ENCODE measurements around the gene MICU1. TPM values are rescaled to one million over a fixed set of nuclear protein-coding genes. Genes with fewer than 3 reads are reported as not detected.

MICU1 gene
- total RNA-seq, 1 experiment from 2014 or later, result 39.4 TPM

GRCh38 chr10:72660220-72660619 lies 34.3 kb upstream of the MICU1 start:
- ATAC-seq (no peak), DNase-seq (ENCODE audit: low read depth, low spot score) (no peak)
- H3K27me3 ChIP-seq (ENCODE audit: insufficient read depth, low read length), result no peaks in the 10 kb centered on the region
- no peak overlapping the region for H3K4me3 ChIP-seq (replicated peaks in 1 of 2; ENCODE audit: low read depth in 1 of 2, low read length in 2 of 2)
- ChIA-PET RAD21 (ENCODE audit: low non-redundant PET in 1 of 2, low total read pairs in 2 of 2, uncharacterized antibody in 2 of 2, unreplicated experiment in 2 of 2) (no interaction called here), CTCF (no interaction called here), POLR2A (no interaction called here)
- intact Hi-C loops (cut with micrococcal nuclease), result no loop called here
- no peak overlapping the region for H3K4me2 ChIP-seq (ENCODE audit: low read length)
- H3K36me3 ChIP-seq (ENCODE audit: control insufficient read depth in 1 of 2, insufficient read depth in 2 of 2, low read length in 2 of 2), result no peaks in the 10 kb centered on the region
- H3K9me2 ChIP-seq (ENCODE audit: insufficient read depth), result no peaks in the 10 kb centered on the region
- H4K20me1 ChIP-seq (ENCODE audit: insufficient read depth), result no peaks in the 10 kb centered on the region
- TF ChIP-seq REST (IDR thresholded peaks at IDR 0.05; ENCODE audit: low read depth) (no peak), TCF7L2 (IDR thresholded peaks at IDR 0.05; ENCODE audit: borderline replicate concordance, extremely low read depth, insufficient read depth, insufficient read length) (no peak), FOSL1 (IDR thresholded peaks at IDR 0.05; ENCODE audit: low read depth) (no peak), ATF3 (IDR thresholded peaks at IDR 0.05) (no peak), JUND (IDR thresholded peaks at IDR 0.05) (no peak), ZFX (IDR thresholded peaks at IDR 0.05) (no peak), EZH2phosphoT487 (IDR thresholded peaks at IDR 0.05; ENCODE audit: borderline replicate concordance) (no peak), RAD21 (IDR thresholded peaks at IDR 0.05; ENCODE audit: low read depth) (no peak), SIN3A (IDR thresholded peaks at IDR 0.05; ENCODE audit: low read depth) (no peak), CBX3 (IDR thresholded peaks at IDR 0.05; ENCODE audit: low read depth) (no peak), POLR2AphosphoS5 (IDR thresholded peaks at IDR 0.05; ENCODE audit: low read depth, low read length) (no peak), EZH2 (IDR thresholded peaks at IDR 0.05) (no peak), ZNF274 (IDR thresholded peaks at IDR 0.05; ENCODE audit: low read depth, low read length) (no peak), POLR2A (IDR thresholded peaks at IDR 0.05; ENCODE audit: borderline replicate concordance, extremely low read depth, insufficient read depth, insufficient read length) (no peak), MAX (IDR thresholded peaks at IDR 0.05) (no peak), CEBPB (IDR thresholded peaks at IDR 0.05; ENCODE audit: low read depth) (no peak), EGR1 (IDR thresholded peaks at IDR 0.05; ENCODE audit: low read depth) (no peak), ZBTB33 (IDR thresholded peaks at IDR 0.05; ENCODE audit: extremely low read depth, insufficient replicate concordance, low read length) (no peak)
- peaks cover 0 to 6% of the 10 kb centered on the region in 2 experiments; a peak in 1 of 4 replicates for H3K4me1 ChIP-seq (ENCODE audit: control insufficient read depth in 1 of 2, insufficient read depth in 2 of 2, low read length in 2 of 2)
- H3K79me2 ChIP-seq (ENCODE audit: insufficient read depth, low read length), result no peaks in the 10 kb centered on the region
- no TSS peak for BruUV-seq (replicated peaks)
- H3K9ac ChIP-seq (ENCODE audit: low read length), result no peak overlapping the region
- H2AFZ ChIP-seq (ENCODE audit: low read depth, low read length, poor library complexity, severe bottlenecking), result no peak overlapping the region
- H3K27ac ChIP-seq (ENCODE audit: low read depth, low read length), result no peak overlapping the region
- H3K9me3 ChIP-seq (ENCODE audit: control insufficient read depth in 1 of 2, insufficient read depth in 1 of 2, low read depth in 1 of 2, low read length in 2 of 2), result no peaks in the 10 kb centered on the region

Measured in HCT116 (cell line).